Measurements from ENCODE around the gene PTN.

PTN gene

DNA sequence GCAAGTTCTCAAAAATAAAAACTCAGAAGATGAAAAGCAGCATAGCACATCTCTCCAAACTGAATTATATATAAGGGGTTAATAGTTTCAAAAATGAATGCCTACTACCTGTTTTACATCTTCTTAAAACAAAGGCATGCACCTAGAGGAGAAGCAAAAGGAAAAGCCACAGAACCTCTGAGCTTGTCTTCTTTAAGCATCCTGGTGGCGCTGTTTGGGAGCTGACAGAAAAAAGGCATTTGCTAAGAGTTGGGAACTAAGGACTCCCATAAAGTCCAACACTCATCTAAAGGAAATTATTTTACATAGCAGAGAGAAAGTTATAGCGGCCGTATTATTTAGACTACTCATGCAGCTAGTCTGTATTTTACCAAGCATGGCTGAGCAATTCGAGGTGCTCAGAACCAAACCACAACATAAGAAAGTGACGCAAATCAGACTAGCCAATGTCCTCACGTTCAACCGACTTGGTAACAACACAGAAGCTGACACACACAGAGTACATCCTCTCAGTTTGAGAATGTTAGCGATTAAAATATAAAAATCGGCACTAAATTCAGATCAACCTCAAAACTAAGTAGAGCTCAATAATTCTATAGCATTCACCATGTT, 38.8 kb downstream of the PTN start:
- no peak for DNase-seq (ENCODE audit: low read depth)
- TF ChIP-seq, protein P1, sequence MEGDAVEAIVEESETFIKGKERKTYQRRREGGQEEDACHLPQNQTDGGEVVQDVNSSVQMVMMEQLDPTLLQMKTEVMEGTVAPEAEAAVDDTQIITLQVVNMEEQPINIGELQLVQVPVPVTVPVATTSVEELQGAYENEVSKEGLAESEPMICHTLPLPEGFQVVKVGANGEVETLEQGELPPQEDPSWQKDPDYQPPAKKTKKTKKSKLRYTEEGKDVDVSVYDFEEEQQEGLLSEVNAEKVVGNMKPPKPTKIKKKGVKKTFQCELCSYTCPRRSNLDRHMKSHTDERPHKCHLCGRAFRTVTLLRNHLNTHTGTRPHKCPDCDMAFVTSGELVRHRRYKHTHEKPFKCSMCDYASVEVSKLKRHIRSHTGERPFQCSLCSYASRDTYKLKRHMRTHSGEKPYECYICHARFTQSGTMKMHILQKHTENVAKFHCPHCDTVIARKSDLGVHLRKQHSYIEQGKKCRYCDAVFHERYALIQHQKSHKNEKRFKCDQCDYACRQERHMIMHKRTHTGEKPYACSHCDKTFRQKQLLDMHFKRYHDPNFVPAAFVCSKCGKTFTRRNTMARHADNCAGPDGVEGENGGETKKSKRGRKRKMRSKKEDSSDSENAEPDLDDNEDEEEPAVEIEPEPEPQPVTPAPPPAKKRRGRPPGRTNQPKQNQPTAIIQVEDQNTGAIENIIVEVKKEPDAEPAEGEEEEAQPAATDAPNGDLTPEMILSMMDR (IDR thresholded peaks at IDR 0.05; ENCODE audit: insufficient read depth, low read depth, low read length, missing control alignments): no peak
- H3K4me3 ChIP-seq (ENCODE audit: low read length): no peak overlapping the region

DNA sequence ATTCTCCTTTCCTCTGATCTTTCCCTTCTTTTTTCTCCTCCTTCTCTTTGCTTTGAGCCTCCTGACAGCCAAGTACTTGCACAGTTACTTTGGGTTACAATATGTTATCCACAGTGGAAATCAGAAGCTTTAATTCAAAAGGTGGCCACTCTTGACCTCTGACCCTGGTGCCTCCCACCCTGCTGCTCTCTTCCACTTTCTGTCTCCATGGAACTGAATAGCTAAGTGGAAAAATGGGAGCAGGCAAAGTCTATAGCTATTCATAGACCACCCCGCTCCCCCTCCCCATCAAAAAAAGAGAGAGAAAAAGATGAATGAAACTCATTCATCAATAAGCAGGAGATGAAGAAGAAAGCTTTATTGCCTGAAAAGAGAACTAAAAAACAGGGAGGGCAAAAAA, 39.4 kb downstream of the PTN start:
- no peak for DNase-seq (ENCODE audit: low read depth)
- H3K4me3 ChIP-seq (ENCODE audit: low read length): no peak overlapping the region
- TF ChIP-seq, protein P1 (IDR thresholded peaks at IDR 0.05; ENCODE audit: insufficient read depth, low read depth, low read length, missing control alignments): no peak

DNA sequence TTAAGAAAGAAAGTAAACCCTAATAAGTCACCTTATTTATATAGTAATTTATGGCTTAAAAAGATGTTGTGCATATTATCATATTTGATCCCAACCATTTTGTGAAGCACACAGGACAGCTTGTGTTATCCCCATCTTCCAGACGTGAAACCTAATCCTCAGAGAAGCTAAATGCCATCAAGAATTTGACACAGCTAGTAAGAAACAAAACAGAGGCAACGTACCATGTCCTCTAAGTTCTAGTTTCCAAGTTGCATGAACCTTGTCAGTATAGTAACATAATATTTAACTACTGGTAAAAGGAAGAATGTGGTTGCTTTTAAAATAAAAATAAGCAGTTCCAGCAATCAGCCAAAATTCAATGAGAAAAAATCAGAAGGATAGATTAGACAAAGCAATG, 41.5 kb downstream of the PTN start:
- DNase-seq (ENCODE audit: low read depth): no peak
- no peak overlapping the region for H3K4me3 ChIP-seq (ENCODE audit: low read length)
- TF ChIP-seq, protein P1 (IDR thresholded peaks at IDR 0.05; ENCODE audit: insufficient read depth, low read depth, low read length, missing control alignments): no peak

DNA sequence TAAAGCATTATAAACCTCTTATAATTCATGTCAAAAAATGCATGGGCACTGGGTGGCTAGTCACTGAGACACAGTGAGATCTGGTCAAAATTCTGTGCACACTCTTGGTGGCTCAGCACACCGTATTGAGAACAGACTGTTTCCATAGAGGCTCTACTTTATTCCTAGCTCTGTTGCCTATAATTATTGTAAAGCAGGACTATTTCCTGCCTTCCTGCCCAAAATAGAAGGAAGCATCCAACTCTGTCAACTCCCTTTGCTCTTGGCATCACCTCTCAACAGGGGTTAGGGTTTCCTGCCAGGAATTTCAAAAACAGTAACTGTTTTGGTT, 45.1 kb downstream of the PTN start:
- DNase-seq (ENCODE audit: low read depth): no peak
- TF ChIP-seq, protein P1 (IDR thresholded peaks at IDR 0.05; ENCODE audit: insufficient read depth, low read depth, low read length, missing control alignments): no peak
- no peak overlapping the region for H3K4me3 ChIP-seq (ENCODE audit: low read length)

DNA sequence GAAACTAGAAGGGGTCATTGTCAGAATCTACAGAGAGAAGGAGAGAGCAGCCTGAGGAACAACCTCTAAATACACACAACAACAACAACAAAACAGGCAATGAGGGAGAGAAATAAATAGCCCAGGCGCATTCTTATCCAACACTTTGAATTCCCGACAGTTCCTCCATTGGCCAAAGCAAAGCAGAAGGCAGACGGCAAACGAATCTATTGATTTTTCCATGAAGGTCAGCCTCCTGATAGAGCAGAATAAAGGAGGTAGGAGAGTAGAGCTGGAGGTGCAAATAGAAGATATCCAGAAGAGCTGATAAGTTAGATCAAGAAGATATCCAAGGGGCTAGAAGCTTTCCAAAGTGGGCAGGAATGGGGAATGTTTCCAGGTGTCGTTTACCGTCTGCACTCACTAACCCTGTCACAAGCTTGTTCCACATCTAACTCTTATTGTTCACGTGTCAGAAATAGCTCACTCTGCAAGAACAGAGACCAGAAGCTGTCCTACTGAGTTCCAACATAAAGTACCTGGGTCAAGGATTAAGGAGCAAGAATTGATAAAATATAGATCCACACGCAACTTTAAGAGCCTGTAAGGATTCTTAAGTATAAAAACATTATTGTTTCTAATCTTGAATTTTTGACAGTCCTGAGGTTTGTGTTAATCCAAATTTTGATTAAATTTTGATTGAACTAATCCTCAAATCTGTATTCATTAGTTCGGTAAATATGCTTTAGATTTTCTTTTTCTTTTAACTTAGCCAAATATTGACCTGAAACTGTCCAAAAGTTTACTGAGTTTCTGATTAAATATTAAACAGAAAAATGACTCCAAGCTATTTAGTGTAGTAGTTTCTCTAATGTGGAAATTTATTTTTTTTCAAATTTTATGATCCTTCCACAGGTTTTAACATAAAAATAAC, 45.7 kb downstream of the PTN start:
- DNase-seq (ENCODE audit: low read depth): no peak
- TF ChIP-seq, protein P1 (IDR thresholded peaks at IDR 0.05; ENCODE audit: insufficient read depth, low read depth, low read length, missing control alignments): no peak
- no peak overlapping the region for H3K4me3 ChIP-seq (ENCODE audit: low read length)

DNA sequence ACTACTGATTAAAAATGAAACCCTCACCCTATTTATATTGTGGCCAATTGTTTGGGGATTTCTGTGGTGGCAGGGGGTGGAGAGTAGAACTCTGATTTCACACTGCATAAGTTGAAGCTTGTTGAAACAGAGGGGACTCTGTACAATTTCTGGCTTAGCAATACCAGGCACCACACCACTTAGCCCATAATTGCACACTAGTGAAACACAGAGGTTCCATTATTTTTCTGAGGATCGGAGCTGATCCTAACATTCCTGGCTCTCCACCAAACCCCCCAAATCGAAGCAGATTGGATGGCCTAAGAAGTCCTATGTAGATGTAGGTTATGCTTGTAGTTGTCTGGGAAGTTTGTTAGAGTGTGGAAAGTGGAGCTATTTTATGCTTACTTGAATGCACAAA, 47.0 kb downstream of the PTN start:
- no peak overlapping the region for H3K4me3 ChIP-seq (ENCODE audit: low read length)
- DNase-seq (ENCODE audit: low read depth): no peak
- TF ChIP-seq, protein P1 (IDR thresholded peaks at IDR 0.05; ENCODE audit: insufficient read depth, low read depth, low read length, missing control alignments): no peak

Data from epithelial cell of esophagus (primary cell).